ENCODE measurements around the gene ELF3.
A peak's percentile ranks its signal among the peaks of the same experiment; 100 is the strongest.
"Not testable (repeated sequence)": the region's sequence is repeated elsewhere in the genome, so short reads cannot be mapped to it uniquely, and the experiment has no call there.

The ELF3 gene

DNA sequence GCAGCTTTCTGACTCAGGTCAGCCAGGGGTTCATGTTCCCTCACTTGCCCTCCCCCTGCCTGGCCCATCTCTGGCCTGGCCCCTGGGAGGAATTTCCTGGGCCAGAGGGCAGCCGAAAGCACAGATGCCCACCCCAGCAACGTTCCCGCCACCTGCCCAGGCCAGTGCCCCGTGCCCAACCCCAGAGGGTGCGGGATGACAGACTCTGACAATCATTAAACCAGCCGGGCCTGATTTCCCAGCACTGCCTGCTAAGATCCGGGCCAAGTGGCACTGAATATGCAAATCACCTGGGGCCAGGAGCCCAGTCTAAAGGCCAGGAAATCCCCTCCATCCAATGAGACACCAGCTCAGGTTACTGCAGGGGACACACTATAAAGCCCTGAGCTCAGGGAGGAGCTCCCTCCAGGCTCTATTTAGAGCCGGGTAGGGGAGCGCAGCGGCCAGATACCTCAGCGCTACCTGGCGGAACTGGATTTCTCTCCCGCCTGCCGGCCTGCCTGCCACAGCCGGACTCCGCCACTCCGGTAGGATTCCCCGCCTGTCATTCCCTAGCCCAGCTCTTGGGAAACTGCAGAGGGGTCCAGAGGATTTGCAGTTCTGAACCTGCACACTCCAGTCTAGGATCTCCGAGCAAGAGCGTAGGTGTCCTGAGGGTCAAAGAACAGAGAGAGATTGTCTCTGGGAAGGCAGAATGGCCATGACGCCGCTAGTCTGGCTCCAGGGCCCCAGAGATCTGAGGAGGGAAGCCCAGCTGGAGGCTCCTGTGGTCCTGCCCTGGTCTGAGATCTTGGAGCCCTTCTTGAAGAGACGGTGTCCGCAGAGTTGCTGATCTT, at the start of gene ELF3:
ELF3 (plus strand) TSS at position 408 of the 836 bp plus-strand sequence. CDS start 550 bp downstream, outside the sequence.
- DNase-seq (ENCODE audit: low read depth) = no peak

- not testable (repeated sequence) for DNase-seq (ENCODE audit: low read depth)
Observed at GRCh38 chr1:201962382-201962781, 48.0 kb upstream of the ELF3 start.

DNA sequence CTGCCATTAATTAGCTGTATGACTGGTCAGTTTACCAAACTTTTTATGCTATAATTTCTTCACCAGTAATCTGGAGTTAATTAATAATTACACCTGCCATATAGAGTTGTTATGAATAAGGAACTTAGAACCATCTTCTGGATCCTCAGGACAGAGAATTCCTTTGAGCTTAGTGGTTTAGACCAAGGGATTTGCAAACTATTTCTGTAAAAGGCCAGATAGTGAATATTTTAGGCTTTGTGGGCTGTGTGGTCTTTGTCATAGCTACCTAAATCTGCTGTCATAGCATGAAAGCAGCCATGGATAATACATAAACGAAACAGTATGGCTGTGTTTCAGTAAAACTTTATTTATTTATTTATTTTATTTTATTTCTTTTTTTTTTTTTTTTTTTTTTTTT, 46.1 kb upstream of the ELF3 start:
- DNase-seq (ENCODE audit: low read depth) = no peak

GRCh38 chr1:201966171-201966570, 44.2 kb upstream of the ELF3 start:
- DNase-seq (ENCODE audit: low read depth) = no peak

- no peak for DNase-seq (ENCODE audit: low read depth)
Observed at GRCh38 chr1:201968202-201968925, 42.0 kb upstream of the ELF3 start.

- no peak for DNase-seq (ENCODE audit: low read depth)
Observed at GRCh38 chr1:201970334-201971159, 39.8 kb upstream of the ELF3 start.

DNA sequence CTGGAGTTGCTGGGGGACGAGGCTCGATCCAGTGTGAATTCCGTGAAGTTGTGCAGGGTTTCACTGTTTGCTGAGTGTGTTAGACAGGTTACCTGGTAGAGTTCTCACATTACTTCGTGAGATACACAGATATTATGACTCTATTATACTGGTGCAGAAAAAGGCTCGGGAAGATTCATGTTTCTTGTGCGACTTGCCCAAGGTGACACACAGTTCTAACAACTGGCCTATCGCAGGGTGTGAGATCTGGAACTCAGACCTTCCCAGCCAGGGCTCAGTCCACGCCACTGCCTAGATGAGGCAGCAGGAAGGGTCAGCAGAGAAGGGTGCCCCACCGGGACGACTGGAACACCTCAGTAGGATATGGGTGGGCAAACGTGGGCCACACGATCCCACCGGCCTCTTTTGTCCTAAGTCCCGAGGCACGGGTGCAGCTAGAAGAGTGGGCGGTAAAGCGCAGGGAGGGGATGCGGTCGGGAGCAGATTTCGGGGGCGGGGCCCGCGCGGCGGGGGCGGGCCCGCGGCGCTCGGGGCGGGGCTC, 28.2 kb upstream of the ELF3 start:
- peak; percentile 53 for DNase-seq (ENCODE audit: low read depth)

GRCh38 chr1:201982623-201983379, 27.6 kb upstream of the ELF3 start, which contains the start of gene RNPEP:
Gene RNPEP, plus strand, starts transcription at chr1:201982648. Its CDS starts 19 bp downstream, at chr1:201982667.
- DNase-seq (ENCODE audit: low read depth) = no peak

DNA sequence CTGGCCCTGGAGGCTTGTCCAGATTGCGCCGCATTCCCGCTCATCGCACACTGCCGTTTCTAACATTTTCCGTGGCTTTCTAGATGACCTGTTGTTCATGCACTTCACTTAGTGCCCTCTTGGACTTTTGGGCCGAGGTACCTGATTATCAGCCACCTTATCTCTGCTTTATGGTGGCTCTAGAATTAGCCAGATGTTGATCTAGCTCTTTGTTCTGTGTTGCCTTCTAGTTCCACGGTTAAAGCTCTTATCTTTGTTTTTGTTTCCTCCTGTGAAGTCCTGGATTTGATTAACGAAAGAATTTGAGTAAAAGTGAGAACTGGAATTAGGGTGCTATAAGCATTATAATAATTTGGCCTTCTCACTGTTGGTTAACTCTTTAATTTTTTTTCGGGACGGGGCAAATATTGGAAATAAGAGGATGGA, 27.0 kb upstream of the ELF3 start:
- DNase-seq (ENCODE audit: low read depth) = no peak

GRCh38 chr1:201984446-201984845, 25.9 kb upstream of the ELF3 start:
- no peak for DNase-seq (ENCODE audit: low read depth)

DNA sequence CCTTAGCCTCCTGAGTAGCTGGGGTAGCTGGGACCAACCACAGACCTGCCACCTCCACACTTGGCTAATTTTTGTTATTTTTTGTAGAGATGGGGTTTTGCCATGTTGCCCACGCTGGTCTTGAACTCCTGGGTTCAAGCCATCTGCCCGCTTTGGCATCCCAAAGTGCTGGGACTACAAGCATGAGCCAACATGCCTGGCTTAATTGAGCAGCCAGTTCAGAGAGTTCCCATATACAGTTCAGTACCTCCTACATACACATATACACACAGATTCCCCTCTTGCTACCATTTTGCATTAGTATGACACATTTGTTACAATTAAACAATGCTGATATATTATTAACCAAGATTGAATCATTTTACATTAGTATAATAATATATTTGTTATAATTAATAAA, 25.0 kb upstream of the ELF3 start:
- DNase-seq (ENCODE audit: low read depth) = no peak

- DNase-seq (ENCODE audit: low read depth) = no peak
Observed at GRCh38 chr1:201988601-201989000, 21.8 kb upstream of the ELF3 start.

DNA sequence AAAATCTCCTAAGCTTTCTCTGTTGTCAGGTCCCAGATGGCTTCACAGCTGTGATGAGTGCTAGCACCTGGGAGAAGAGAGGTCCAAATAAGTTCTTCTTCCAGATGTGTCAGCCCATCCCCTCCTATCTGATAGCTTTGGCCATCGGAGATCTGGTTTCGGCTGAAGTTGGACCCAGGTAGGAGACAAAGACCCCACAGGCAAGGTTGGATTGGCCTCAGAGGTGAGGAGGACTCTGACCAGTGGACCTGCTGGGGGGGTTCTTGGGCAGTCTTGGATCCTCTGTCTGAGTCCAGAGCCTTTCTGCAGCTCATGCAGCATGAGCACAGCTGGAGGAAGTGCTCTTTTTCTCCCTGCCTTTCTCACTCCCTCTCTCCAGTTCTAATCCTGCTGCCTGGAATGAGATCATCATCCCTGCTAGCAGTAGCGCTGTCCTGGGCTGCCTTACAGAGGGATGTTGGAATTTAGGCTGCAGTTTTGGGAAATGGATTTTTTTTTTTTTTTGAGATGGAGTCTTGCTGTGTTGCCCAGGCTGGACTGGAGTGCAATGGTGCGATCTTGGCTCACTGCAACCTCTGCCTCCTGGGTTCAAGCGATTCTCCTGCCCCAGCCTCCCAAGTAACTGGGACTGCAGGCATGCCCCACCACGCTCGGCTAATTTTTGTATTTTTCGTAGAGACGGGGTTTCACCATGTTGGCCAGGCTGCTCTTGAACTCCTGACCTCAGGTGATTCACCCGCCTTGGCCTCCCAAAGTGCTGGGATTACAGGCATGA, 20.8 kb upstream of the ELF3 start:
- no peak for DNase-seq (ENCODE audit: low read depth)

- DNase-seq (ENCODE audit: low read depth) = no peak
Observed at GRCh38 chr1:201990427-201990826, 20.0 kb upstream of the ELF3 start.

- DNase-seq (ENCODE audit: low read depth) = no peak
Observed at GRCh38 chr1:201999625-202000238, 10.7 kb upstream of the ELF3 start.

- DNase-seq (ENCODE audit: low read depth) = no peak
Observed at GRCh38 chr1:202002507-202002906, 7.9 kb upstream of the ELF3 start.

DNA sequence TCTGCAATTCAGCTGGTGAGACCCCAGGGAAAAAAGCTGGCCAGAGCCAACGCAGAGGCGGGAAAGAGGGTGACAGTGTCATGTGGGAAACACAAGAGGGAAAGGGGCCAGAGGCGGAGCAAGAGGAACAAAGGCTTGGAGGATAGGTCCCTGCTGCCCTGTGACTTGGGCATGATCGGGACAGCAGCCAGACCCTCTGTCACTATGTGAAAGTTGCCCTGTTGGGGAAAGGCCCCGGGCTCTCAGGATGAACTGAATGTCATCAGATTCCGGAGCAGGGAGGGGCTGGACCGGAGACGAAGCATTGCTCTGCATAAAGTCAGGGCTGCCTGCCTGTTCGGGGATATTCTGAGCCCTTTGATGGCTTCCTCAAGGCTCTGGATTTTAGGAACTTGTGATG, 5.7 kb upstream of the ELF3 start:
- no peak for DNase-seq (ENCODE audit: low read depth)

DNA sequence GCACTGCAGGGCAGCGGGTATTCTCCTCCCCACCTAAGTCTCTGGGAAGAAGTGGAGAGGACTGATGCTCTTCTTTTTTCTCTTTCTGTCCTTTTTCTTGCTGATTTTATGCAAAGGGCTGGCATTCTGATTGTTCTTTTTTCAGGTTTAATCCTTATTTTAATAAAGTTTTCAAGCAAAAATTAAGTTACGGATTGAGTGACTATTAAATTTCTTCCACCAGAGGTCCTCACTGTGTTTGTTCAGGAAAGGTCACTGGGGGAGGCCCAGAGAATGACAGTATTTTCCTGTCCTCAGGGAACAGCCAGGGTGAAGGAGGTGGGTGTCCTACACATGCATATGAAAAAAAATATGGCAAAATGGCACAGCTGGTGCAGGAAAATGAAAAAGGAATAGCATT, 4.4 kb upstream of the ELF3 start:
- no peak for DNase-seq (ENCODE audit: low read depth)

DNA sequence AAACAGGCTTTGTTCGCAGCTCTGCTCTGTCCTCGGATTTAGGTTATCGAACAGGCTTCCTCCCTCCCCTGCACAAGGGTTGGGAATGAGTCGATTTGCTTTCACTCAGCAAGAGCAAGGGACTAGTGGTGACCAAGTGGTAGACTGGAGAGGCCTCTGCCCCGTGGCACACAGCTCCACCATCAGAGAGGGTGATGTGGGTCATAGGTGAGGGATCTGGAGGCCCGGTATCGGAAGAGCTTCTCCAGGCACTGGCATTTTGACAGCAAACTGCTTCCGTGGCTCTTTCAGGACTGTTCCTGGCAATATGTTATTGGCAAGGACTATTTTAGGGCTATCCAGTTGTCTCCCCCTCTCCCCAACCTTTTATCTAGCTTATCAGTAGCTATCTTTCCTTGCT, 3.1 kb upstream of the ELF3 start:
- DNase-seq (ENCODE audit: low read depth) = no peak

Data from stimulated activated CD8-positive, alpha-beta memory T cell treated with anti-CD3 and anti-CD28 coated beads, Interleukin-12 subunit alpha, Interleukin-12 subunit beta, amount 100 ng/mL, for 1 hour (primary cell).